Measurements from ENCODE around the gene PARM1.

The PARM1 gene

DNA sequence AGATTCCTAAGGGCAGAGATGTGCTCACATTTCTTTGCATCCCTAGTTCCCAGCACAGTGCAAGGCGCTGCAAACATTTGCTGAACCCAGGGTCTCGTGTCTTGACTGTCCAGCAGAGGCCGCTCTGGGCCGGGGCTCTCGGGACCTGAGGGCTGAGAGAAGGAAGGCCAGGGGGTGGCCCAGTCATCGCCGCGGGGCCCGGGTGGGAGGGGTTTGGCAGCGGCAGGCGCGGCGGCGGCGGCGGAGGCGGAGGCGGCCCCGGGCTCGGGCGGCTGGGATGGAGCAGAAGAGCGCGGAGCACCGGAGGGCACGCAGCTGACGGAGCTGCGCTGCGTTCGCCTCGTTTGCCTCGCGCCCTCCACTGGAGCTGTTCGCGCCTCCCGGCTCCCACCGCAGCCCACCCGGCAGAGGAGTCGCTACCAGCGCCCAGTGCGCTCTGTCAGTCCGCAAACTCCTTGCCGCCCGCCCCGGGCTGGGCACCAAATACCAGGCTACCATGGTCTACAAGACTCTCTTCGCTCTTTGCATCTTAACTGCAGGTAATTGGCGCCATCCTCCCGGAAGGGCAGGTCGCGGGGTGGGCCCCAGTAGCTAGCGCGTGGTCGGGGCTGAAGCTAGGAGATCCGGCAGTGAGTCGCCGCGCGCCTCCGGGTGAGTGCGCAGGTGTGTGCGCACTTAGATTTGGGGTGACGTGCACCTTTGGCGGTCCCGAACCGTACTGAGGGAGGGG lies at the start of gene PARM1:
Gene PARM1 (plus strand): TSS at position 285 of the 730 bp plus-strand sequence. CDS start 212 bp downstream, at position 497.
- peak; percentile 5 for DNase-seq

GRCh38 chr4:74884266-74884665 lies 48.6 kb upstream of the PARM1 start:
- no peak for DNase-seq

- DNase-seq, result no peak
Measured at GRCh38 chr4:74886484-74886883, 46.4 kb upstream of the PARM1 start.

- DNase-seq, result no peak
Measured at GRCh38 chr4:74890341-74890740, 42.6 kb upstream of the PARM1 start.

GRCh38 chr4:74891037-74891436 lies 41.9 kb upstream of the PARM1 start:
- no peak for DNase-seq

- DNase-seq, result no peak
Measured at GRCh38 chr4:74893171-74893570, 39.7 kb upstream of the PARM1 start.

DNA sequence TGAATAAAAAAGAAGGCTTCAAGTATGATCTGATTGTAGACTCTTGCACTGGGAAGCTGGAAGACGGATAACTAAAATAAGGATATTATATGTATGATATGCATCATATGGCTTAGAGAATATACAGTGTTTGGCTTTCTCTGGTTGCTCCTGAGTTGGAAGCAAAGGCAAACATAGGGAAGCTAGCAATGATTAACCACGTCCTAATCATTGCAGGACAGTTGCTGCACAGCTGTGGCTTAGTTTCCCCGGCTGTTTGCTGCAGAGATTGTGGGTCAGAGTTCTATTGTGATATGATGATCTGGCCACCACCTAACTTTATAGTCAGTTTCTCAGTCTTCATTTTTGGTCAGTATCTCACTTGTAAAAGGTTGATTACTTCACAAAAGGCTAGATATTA lies 36.3 kb upstream of the PARM1 start:
- DNase-seq, result no peak

- no peak for DNase-seq
Measured at GRCh38 chr4:74897386-74897785, 35.5 kb upstream of the PARM1 start.

- no peak for DNase-seq
Measured at GRCh38 chr4:74900862-74901261, 32.1 kb upstream of the PARM1 start.

- DNase-seq, result no peak
Measured at GRCh38 chr4:74904509-74905065, 28.3 kb upstream of the PARM1 start.

GRCh38 chr4:74906771-74907170 lies 26.1 kb upstream of the PARM1 start:
- no peak for DNase-seq

DNA sequence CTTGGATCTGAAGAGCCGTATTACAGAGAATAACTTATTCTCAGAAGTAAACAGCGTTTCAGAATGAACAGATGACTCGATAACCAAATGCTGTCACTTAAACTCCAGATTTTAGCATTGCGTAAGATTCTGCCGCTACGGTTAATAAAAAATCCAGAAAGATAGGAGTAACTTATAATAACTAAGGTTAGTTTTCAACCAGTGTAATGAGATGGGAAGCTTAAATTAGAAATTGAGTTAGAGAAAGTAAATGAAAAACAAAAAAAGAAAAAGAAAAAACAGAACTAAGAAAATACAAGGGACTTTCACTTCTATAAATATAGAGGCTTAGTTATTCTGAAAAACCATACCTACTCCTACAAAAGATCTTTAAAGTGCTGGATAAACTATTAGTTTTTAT lies 13.1 kb upstream of the PARM1 start:
- no peak for DNase-seq

DNA sequence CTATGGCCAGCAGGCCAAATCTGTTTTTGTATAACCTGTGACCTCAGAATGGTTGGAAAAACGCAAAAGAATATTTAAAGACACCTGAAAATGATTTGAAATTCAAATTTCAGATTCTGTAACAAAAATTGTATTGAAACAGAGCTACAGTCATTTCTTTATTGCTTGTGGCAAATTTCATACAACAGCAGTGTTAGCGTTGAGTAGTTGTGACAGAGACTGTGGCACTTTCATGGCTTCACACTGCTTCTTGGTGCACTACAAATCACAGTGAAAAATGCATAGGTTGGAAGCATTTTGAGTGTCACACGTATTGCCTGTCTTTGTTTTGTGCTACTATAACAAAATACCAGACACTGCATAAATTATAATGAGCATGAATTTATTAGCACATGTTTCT lies 12.2 kb upstream of the PARM1 start:
- DNase-seq, result no peak

DNA sequence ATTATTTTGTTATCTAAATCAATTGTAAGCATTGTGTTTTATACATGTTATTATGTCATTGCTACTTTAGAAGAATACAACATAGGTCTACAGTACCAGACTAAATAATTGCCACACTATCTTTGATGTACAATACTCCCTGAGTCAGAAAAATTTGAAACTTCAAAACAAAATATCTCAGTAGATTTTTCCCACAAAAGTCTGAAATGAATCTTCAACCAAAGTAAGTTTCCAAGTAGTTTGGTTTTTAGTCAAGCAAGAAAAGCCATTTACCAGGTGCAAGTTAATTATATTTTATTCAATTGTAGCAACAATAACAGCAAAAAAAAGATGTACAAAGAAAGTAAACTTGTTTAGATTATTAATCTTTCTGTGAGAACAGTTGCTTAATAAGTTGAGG lies 11.4 kb upstream of the PARM1 start:
- no peak for DNase-seq

GRCh38 chr4:74926007-74926406 lies 6.9 kb upstream of the PARM1 start:
- no peak for DNase-seq

DNA sequence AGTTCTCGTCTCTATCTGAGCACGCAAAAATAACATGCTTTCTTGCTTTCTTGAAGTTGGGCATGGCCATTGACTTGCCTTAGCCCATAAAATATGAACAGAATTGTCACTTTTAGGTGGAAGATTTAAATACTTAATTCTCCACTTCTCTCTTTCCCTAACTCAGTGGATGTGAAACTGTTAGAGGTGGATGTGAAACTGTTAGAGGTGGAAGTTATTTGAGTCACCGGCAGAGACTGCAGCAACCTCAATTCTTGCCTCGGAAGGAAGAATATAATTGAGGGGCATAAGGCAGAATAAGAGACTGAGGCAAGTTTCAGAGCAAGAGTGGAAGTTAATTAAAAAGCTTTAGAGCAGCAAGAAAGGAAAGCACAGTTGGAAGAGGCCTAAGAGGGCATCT lies 2.8 kb upstream of the PARM1 start:
- no peak for DNase-seq

DNA sequence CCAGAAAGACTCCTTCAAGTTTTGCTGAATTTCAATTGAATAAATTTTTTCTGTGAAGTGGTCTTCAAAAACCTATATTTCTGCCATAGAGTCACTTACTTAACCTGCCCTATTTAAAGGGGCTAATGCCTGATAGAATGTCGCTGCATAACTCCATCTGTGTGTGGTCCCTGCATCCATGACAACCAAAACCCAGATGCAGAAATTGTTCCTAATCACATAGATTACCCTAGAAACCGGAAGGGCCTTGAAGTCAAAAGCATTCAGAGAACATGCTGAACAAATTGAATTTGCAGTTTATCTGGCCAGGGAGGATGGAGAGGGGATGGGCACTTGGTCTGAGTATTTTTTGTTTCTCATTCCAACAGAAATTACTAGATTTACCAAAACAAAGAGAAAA lies 1.5 kb upstream of the PARM1 start:
- no peak for DNase-seq

- no peak for DNase-seq
Measured at GRCh38 chr4:74932010-74932409, 906 bp upstream of the PARM1 start.

- DNase-seq, result no peak
Measured at GRCh38 chr4:74933562-74934015, 673 bp downstream of the PARM1 start.

- no peak for DNase-seq
Measured at GRCh38 chr4:74934016-74934831, 1.3 kb downstream of the PARM1 start.

GRCh38 chr4:74934888-74935287 lies 2.0 kb downstream of the PARM1 start:
- DNase-seq, result no peak

GRCh38 chr4:74941123-74941522 lies 8.2 kb downstream of the PARM1 start:
- no peak for DNase-seq

GRCh38 chr4:74942251-74942917 lies 9.5 kb downstream of the PARM1 start:
- DNase-seq, result no peak

DNA sequence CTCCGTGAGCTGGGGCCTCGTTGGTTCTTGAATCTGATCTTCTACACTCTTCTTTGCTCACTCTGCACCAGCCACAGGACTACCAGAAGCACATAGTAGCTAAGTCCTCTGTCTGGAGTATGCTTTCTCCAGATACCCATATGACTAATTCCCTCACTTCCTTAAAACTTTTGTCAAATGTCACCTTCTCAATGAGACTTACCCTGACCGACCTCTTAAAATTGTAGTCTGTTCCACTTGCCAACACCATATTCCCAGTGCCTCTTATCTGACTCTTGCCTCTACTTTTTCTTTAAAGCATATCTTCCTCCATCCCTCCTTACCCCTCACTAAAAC lies 10.0 kb downstream of the PARM1 start:
- no peak for DNase-seq

Data from OCI-M1 (cell line).